ENCODE results near the gene CCDC14. TPM values are rescaled to one million over a fixed set of nuclear protein-coding genes. Genes with fewer than 3 reads are reported as not detected.

CCDC14 gene
- total RNA-seq, 6 experiments from 2014 or later = 10.4 to 15.6 (median 11.7) TPM

DNA sequence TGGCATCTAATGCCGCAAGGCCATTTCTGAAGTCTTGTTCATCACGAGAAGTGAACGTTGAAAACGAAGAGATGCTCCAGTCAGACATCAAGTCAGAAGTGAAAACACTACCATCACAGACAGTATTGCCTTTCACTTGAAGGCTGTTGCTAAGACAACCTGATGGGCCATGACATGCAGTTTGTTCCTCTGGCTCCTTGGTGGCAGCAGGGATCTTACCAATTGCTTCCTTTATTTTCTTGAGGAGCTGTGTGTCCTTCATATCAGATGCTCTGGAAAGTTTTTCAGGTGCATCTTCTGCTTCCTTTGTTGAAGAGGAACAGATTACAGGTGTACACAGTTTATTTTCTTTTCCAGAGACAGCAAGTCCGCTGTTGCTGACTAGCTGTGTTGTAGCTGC is 46.2 kb downstream of the CCDC14 start:
- intact Hi-C loops (cut with DNase I) = no loop called here
- Histone ChIP-seq H3K9me3 (no peaks in the 10 kb centered on the region), H3K27ac (no peak overlapping the region), H3K4me1 (peaks cover 0 to 7% (median 0%) of the 10 kb centered on the region in 4 donors), H3K36me3 (no peaks in the 10 kb centered on the region), H3K27me3 (no peaks in the 10 kb centered on the region), H3K4me3 (no peak overlapping the region)
- ATAC-seq (no peak), DNase-seq (no peak)
- WGBS (ENCODE audit: insufficient coverage, low coverage, low lambda C conversion rate, missing lambda C conversion rate) = 79% methylated on average over 5 of the region's 5 CpGs
- TF ChIP-seq, protein P1, sequence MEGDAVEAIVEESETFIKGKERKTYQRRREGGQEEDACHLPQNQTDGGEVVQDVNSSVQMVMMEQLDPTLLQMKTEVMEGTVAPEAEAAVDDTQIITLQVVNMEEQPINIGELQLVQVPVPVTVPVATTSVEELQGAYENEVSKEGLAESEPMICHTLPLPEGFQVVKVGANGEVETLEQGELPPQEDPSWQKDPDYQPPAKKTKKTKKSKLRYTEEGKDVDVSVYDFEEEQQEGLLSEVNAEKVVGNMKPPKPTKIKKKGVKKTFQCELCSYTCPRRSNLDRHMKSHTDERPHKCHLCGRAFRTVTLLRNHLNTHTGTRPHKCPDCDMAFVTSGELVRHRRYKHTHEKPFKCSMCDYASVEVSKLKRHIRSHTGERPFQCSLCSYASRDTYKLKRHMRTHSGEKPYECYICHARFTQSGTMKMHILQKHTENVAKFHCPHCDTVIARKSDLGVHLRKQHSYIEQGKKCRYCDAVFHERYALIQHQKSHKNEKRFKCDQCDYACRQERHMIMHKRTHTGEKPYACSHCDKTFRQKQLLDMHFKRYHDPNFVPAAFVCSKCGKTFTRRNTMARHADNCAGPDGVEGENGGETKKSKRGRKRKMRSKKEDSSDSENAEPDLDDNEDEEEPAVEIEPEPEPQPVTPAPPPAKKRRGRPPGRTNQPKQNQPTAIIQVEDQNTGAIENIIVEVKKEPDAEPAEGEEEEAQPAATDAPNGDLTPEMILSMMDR (IDR thresholded peaks at IDR 0.05) = no peak
- TF ChIP-seq POLR2A (IDR thresholded peaks at IDR 0.05) = no peak

DNA sequence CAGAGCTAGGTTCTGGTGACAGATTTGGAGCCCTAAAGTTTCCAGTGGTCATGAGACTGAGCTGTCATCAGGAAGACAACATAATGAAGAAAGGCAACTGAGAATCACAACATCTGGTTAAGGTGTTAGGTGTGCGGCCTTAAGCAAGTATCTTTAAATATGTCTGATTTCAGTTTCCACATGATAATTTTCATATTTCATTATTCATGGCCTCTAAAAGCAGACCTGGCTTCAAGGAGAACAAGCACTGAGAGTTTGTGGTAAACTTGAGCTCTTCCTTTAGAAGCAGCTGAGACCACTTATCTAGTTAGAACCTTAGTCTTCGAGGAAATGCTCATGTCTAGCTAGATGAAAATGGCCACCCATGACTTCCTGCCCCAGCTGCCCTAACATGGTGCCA is 51.2 kb downstream of the CCDC14 start:
- WGBS (ENCODE audit: insufficient coverage, low coverage, low lambda C conversion rate, missing lambda C conversion rate) = 94% methylated on average over 2 of the region's 2 CpGs
- H3K27me3 ChIP-seq = no peaks in the 10 kb centered on the region
- intact Hi-C loops (cut with DNase I) = no loop called here
- no peak overlapping the region for H3K27ac ChIP-seq
- DNase-seq (no peak), ATAC-seq (no peak)
- no peaks in the 10 kb centered on the region for H3K36me3 ChIP-seq
- no peak for TF ChIP-seq POLR2A (IDR thresholded peaks at IDR 0.05)
- TF ChIP-seq, protein P1 (IDR thresholded peaks at IDR 0.05) = no peak
- no peaks in the 10 kb centered on the region for H3K4me1 ChIP-seq
- no peak overlapping the region for H3K4me3 ChIP-seq
- H3K9me3 ChIP-seq = no peaks in the 10 kb centered on the region

DNA sequence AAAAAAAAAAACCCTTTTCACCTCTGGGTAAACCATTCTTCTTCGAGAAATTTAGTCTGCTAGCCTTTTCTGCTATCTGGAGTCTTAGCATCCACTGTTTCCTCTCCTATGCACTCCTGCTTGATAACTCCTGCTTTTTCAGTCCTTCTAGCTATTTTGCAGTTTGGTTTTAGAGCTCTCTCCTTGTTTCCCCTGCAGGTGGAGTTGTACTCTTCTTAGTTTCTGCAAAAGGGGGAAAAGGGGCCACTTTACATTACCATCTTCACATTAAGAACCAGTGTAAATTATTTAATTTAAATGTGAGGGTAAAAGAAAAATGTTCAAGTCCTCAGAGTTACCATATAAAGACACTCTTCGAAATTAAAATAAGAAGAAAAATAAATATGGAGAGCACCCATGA is 53.3 kb downstream of the CCDC14 start:
- no peak for ATAC-seq
- Histone ChIP-seq H3K4me3 (no peak overlapping the region), H3K4me1 (no peaks in the 10 kb centered on the region), H3K9me3 (no peaks in the 10 kb centered on the region), H3K36me3 (no peaks in the 10 kb centered on the region), H3K27ac (no peak overlapping the region), H3K27me3 (no peaks in the 10 kb centered on the region)
- no peak for TF ChIP-seq POLR2A (IDR thresholded peaks at IDR 0.05)
- TF ChIP-seq, protein P1 (IDR thresholded peaks at IDR 0.05) = peak in 2 of 4 donors; percentile 23 to 24
- no peak for DNase-seq
- intact Hi-C loops (cut with DNase I) = no loop called here
- WGBS (ENCODE audit: insufficient coverage, low coverage, low lambda C conversion rate, missing lambda C conversion rate) = 70% methylated on average over 2 of the region's 2 CpGs

DNA sequence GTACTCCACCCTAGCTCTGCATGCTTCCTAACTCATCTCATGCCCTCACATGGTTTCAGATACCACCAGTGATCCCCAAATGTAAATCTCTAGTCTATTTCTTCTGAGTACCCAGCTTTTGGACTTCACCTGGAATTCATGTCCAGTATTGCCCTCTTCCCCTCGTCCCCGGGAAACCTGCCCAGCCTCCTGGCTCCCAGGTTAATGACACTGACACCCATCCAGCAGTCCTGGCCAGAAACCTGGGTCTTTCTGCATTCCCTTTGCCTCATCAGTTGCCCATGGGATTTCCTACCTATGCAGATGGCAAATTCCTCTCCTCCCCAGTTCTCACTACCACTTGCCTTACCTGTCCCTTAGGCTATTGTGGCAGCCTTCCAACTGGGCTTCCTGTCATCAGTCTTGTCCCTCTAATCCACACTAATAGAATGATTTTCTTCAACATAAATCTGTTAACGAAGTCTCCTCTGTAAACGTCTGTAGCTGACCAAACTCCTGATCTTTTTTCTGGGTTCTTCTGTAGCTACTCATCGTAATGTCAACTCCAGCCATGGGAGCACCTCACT is 61.6 kb downstream of the CCDC14 start:
- WGBS (ENCODE audit: insufficient coverage, low coverage, low lambda C conversion rate, missing lambda C conversion rate) = 43% methylated on average over 5 of the region's 5 CpGs

More for the DNA sequence above, 61.6 kb downstream of the CCDC14 start:
- Histone ChIP-seq H3K9me3 (no peaks in the 10 kb centered on the region), H3K27me3 (no peaks in the 10 kb centered on the region), H3K36me3 (no peaks in the 10 kb centered on the region), H3K4me1 (peaks cover 0 to 14% (median 3%) of the 10 kb centered on the region in 4 donors), H3K4me3 (no peak overlapping the region), H3K27ac (no peak overlapping the region)
- intact Hi-C loops (cut with DNase I) = no loop called here
- ATAC-seq = peak; percentile 99
- peak; percentile 81 to 92 (median 87) for DNase-seq
- TF ChIP-seq, protein P1 (IDR thresholded peaks at IDR 0.05) = no peak
- no peak for TF ChIP-seq POLR2A (IDR thresholded peaks at IDR 0.05)

Measured in right lobe of liver (tissue), 6 donors.